HL-60 (cell line): ENCODE data around the gene NYAP1.
A peak's percentile ranks its signal among the peaks of the same experiment; 100 is the strongest.

ENCODE experiments used
- DNase-seq, 2 experiments: peaks; one replicate each; pipeline ENCODE4 v3.0.0-alpha.2; 2010 to 2020; ENCODE audit warnings: low read depth in 1 of 2, low spot score in 1 of 2
- H3K27ac ChIP-seq: fragments of 250-450 bp; sonication (Bioruptor Pico); replicated peaks from 2 replicates; pipeline ENCODE4 v1.5.1; 2020; ENCODE audit warnings: mild to moderate bottlenecking, moderate library complexity
- H3K27me3 ChIP-seq: fragments of 250-450 bp; sonication (Bioruptor Pico); 2 replicates; pipeline ENCODE4 v1.5.1; 2021; ENCODE audit warnings: mild to moderate bottlenecking, moderate library complexity; ENCODE audit not compliant: insufficient read depth, poor library complexity, severe bottlenecking
- H3K4me3 ChIP-seq: replicated peaks from 2 replicates; pipeline ENCODE4 v1.5.1; 2011; ENCODE audit warnings: mild to moderate bottlenecking, control low read depth, low read length; ENCODE audit not compliant: insufficient read depth
- GABPA ChIP-seq: IDR thresholded peaks from 2 replicates; pipeline ENCODE4 v1.6.1; 2012; ENCODE audit warnings: low read depth
- POLR2AphosphoS5 ChIP-seq: IDR thresholded peaks from 2 replicates; pipeline ENCODE4 v1.6.1; 2012; ENCODE audit warnings: low read depth
- SPI1 ChIP-seq: IDR thresholded peaks from 2 replicates; pipeline ENCODE4 v1.6.1; 2012; ENCODE audit warnings: low read depth, mild to moderate bottlenecking, borderline replicate concordance
- TF ChIP-seq, protein P1 (sequence below): IDR thresholded peaks from one replicate; pipeline ENCODE4 v1.5.1; 2011; ENCODE audit warnings: low read length, control low read depth, inconsistent platforms; ENCODE audit not compliant: insufficient read depth
- TF ChIP-seq, protein P2 (sequence below): IDR thresholded peaks from 2 replicates; pipeline ENCODE4 v1.6.1; 2012; ENCODE audit warnings: low read depth; ENCODE audit not compliant: insufficient replicate concordance

NYAP1 gene

DNA sequence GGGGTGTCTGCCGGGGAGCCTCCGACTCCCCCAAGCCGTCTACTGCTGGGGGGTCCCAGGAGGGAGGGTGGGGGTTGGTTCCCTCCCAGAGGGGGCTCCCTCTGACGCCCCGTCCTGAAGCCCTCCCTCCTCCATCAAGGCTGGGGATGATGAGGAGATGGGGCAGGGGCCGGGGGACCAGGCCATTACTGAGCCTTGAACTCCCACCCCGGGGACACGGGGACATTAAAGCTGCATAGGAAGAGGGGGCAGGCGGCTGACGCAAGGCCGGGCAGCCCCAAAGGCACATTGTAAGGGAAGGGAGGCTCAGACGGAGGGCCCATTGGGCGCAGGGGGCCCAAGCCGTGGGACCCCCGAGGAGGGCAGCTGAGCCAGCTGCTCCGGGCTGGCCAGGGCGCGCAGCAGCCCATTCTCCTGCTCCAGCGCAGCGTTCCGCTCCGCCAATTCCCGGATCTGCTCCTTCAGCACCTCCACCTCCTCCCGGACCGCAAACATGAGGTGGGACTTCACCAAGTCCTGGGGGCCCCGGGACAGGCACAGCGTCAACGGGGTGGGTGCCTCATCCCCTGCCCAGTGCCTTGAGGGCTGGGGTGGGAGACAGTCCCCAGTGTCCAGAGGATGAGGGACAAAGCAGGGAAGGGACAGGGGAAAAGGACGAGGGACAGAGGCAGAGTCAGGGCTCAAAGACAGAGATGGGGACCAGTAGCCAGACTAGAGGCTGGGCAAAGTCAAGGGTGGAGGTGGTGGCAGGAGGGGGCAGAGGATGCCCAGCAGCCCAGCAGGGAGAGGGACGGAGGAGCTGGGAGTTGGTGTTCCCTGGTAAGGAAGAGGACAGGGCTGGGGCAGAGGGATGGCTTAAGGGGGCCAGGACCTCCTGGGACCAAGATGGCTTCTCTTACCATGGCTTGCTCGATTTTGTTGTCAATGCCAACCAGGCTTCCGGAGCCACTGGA, 16.8 kb upstream of the NYAP1 start:
- H3K4me3 ChIP-seq = no peak overlapping the region
- TF ChIP-seq SPI1 (no peak), GABPA (no peak), POLR2AphosphoS5 (no peak)
- TF ChIP-seq, protein P1, sequence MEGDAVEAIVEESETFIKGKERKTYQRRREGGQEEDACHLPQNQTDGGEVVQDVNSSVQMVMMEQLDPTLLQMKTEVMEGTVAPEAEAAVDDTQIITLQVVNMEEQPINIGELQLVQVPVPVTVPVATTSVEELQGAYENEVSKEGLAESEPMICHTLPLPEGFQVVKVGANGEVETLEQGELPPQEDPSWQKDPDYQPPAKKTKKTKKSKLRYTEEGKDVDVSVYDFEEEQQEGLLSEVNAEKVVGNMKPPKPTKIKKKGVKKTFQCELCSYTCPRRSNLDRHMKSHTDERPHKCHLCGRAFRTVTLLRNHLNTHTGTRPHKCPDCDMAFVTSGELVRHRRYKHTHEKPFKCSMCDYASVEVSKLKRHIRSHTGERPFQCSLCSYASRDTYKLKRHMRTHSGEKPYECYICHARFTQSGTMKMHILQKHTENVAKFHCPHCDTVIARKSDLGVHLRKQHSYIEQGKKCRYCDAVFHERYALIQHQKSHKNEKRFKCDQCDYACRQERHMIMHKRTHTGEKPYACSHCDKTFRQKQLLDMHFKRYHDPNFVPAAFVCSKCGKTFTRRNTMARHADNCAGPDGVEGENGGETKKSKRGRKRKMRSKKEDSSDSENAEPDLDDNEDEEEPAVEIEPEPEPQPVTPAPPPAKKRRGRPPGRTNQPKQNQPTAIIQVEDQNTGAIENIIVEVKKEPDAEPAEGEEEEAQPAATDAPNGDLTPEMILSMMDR = no peak
- TF ChIP-seq, protein P2, sequence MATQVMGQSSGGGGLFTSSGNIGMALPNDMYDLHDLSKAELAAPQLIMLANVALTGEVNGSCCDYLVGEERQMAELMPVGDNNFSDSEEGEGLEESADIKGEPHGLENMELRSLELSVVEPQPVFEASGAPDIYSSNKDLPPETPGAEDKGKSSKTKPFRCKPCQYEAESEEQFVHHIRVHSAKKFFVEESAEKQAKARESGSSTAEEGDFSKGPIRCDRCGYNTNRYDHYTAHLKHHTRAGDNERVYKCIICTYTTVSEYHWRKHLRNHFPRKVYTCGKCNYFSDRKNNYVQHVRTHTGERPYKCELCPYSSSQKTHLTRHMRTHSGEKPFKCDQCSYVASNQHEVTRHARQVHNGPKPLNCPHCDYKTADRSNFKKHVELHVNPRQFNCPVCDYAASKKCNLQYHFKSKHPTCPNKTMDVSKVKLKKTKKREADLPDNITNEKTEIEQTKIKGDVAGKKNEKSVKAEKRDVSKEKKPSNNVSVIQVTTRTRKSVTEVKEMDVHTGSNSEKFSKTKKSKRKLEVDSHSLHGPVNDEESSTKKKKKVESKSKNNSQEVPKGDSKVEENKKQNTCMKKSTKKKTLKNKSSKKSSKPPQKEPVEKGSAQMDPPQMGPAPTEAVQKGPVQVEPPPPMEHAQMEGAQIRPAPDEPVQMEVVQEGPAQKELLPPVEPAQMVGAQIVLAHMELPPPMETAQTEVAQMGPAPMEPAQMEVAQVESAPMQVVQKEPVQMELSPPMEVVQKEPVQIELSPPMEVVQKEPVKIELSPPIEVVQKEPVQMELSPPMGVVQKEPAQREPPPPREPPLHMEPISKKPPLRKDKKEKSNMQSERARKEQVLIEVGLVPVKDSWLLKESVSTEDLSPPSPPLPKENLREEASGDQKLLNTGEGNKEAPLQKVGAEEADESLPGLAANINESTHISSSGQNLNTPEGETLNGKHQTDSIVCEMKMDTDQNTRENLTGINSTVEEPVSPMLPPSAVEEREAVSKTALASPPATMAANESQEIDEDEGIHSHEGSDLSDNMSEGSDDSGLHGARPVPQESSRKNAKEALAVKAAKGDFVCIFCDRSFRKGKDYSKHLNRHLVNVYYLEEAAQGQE = no peak
- DNase-seq = no peak

DNA sequence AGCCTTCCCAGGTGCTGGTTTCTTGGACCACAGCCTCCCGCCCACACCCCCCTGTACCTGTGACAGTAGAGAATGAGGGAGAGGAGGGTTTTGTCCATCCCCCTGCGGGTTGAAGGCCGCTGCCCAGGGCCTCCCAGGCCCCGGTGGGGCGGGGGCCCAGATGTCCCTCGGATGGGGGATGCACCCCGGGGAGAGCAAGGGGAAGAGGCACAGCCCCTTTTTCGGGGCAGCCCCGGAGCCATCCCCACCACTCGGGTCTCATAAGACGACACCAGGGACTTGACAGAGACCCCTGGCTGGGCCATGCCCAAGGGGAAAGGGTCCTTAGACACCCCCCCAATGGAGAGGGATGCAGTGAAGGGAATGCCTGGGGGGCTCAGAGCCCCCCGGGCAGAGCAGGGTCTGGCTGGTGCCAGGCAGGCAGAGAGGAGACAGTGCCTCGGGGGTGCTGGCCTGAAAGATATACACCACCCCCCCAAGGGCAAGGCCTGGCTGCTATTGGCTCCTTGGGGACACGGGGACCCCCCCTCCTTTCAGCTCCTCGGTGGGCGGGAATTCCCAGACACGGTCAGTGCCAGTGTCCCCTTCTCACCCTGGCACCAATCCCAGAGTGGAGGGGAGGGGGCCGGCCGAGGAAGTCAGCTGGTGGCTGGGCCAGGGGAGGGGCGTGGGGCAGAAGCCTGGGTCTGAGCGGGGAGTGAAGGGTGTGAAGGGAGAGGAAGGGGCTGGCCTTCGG, 15.9 kb upstream of the NYAP1 start:
- DNase-seq = no peak
- H3K27ac ChIP-seq = no peak overlapping the region
- H3K27me3 ChIP-seq = no peaks in the 10 kb centered on the region
- no peak overlapping the region for H3K4me3 ChIP-seq
- TF ChIP-seq GABPA (no peak), POLR2AphosphoS5 (no peak), SPI1 (no peak)
- TF ChIP-seq, protein P1 = no peak
- TF ChIP-seq, protein P2 = no peak

More for the DNA sequence above, 16.8 kb upstream of the NYAP1 start:
- Histone ChIP-seq H3K27ac (no peak overlapping the region), H3K27me3 (no peaks in the 10 kb centered on the region)

DNA sequence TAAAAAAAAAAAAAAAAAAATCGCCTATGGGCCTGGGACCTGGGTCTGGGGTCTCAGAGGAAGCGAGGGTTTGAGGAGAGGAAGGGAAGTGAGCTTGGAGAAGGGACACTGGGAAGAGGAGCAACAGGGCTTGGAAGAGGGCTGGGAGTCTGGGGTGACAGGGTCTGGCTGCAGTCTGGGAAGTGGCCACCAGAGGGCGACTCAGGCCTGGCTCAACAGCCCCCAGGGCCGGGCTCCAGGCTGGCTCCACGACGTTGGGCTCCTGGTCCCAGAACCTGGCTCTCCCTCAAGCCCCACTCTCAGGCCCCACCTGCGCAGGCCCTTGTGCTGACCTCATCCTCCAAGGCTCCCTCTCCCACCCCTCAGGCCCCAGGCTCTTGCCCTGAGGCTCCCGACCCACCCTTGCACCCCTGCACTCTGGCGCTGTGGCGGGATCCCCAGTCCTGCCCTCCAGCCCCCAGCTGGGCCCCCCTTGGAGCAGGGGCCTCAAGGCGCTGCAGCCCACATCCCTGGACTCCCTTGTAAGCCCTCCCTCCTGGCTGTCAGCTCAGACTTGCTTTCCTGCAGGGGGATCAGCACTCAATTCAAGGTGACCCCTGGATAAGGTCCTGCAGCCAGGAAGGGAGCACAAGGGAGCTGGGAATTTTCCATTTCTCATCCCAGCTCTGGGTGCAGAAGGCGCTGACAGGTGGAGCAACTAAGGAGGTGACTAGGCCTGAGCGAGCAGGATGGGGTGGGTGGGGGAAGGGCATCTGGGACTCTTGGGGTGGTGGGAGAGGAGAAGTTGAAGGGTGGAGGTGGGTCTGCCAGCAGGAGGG, 14.3 kb upstream of the NYAP1 start:
- no peak overlapping the region for H3K27ac ChIP-seq

More for the DNA sequence above, 14.3 kb upstream of the NYAP1 start:
- H3K4me3 ChIP-seq = no peak overlapping the region
- H3K27me3 ChIP-seq = no peaks in the 10 kb centered on the region
- peak in 1 of 2 experiments; percentile 73 for DNase-seq
- TF ChIP-seq, protein P1 = peak; percentile 90
- no peak for TF ChIP-seq SPI1
